Vagina (tissue), 2 donors: ENCODE results near the gene SCNN1G.

Source experiments
- CTCF ChIP-seq, 3 experiments: fragments of 450-650 bp in 2 of 3; fragments of 200-600 bp in 1 of 3; sonication (generic) in 1 of 3; IDR thresholded peaks; one replicate each; pipeline ENCODE4 v1.5.1; 2017 to 2019; ENCODE audit warnings: antibody characterized with exemption in 3 of 3, mild to moderate bottlenecking in 2 of 3, moderate library complexity in 2 of 3
- POLR2A ChIP-seq, 2 donors: fragments of 450-650 bp; IDR thresholded peaks; one replicate each; pipeline ENCODE4 v1.6.1; 2017; ENCODE audit warnings: antibody characterized with exemption in 2 of 2, mild to moderate bottlenecking in 2 of 2, moderate library complexity in 2 of 2
- POLR2AphosphoS5 ChIP-seq, 2 donors: sonication (generic); formaldehyde crosslinking; IDR thresholded peaks; one replicate each; pipeline ENCODE4 v1.9.0; 2017; ENCODE audit warnings: antibody characterized with exemption in 2 of 2, mild to moderate bottlenecking in 2 of 2, low read depth in 1 of 2; ENCODE audit not compliant: insufficient read depth in 1 of 2

- TF ChIP-seq CTCF (IDR thresholded peaks at IDR 0.05) (no peak), POLR2AphosphoS5 (IDR thresholded peaks at IDR 0.05; ENCODE audit: insufficient read depth in 1 of 2, low read depth in 1 of 2) (no peak), POLR2A (IDR thresholded peaks at IDR 0.05) (no peak)
Observed at GRCh38 chr16:23143391-23143790, 39.2 kb upstream of the SCNN1G start.
